Upper lobe of left lung (tissue), 4 donors: ENCODE results near the gene UNC13D.

Experiments
- POLR2A ChIP-seq, 4 donors: fragments of 450-650 bp; IDR thresholded peaks; one replicate each; pipeline ENCODE4 v1.5.1; 2016 to 2017; ENCODE audit warnings: antibody characterized with exemption in 4 of 4, mild to moderate bottlenecking in 2 of 4
- POLR2AphosphoS5 ChIP-seq, 2 donors: sonication (generic); formaldehyde crosslinking; IDR thresholded peaks; one replicate each; pipeline ENCODE4 v1.5.1; 2017; ENCODE audit warnings: antibody characterized with exemption in 2 of 2
- TF ChIP-seq, protein P1 (sequence below), 6 experiments: fragments of 450-650 bp in 4 of 6; fragments of 200-600 bp in 2 of 6; sonication (generic) in 2 of 6; IDR thresholded peaks; one replicate each; pipeline ENCODE4 v1.5.1; 2016 to 2019; ENCODE audit warnings: antibody characterized with exemption in 6 of 6

GRCh38 chr17:75828076-75828400 lies 16.2 kb downstream of the UNC13D start:
- TF ChIP-seq, protein P1, sequence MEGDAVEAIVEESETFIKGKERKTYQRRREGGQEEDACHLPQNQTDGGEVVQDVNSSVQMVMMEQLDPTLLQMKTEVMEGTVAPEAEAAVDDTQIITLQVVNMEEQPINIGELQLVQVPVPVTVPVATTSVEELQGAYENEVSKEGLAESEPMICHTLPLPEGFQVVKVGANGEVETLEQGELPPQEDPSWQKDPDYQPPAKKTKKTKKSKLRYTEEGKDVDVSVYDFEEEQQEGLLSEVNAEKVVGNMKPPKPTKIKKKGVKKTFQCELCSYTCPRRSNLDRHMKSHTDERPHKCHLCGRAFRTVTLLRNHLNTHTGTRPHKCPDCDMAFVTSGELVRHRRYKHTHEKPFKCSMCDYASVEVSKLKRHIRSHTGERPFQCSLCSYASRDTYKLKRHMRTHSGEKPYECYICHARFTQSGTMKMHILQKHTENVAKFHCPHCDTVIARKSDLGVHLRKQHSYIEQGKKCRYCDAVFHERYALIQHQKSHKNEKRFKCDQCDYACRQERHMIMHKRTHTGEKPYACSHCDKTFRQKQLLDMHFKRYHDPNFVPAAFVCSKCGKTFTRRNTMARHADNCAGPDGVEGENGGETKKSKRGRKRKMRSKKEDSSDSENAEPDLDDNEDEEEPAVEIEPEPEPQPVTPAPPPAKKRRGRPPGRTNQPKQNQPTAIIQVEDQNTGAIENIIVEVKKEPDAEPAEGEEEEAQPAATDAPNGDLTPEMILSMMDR (IDR thresholded peaks at IDR 0.05): no peak
- TF ChIP-seq POLR2AphosphoS5 (IDR thresholded peaks at IDR 0.05) (no peak), POLR2A (IDR thresholded peaks at IDR 0.05) (no peak)
